SJCRH30 (cell line): Measurements from ENCODE around the gene OPCML. TPM values are rescaled to one million over a fixed set of nuclear protein-coding genes. Genes with fewer than 3 reads are reported as not detected.

Experiments used
- DNase-seq, 2 experiments: peaks; one replicate each; pipeline ENCODE4 v3.0.0-alpha.2; 2015 to 2020
- H3K27ac ChIP-seq: fragments of 250-450 bp; sonication (Bioruptor Pico); 2 replicates; pipeline ENCODE4 v1.5.1; 2020; ENCODE audit warnings: mild to moderate bottlenecking, moderate library complexity
- H3K27me3 ChIP-seq: fragments of 250-450 bp; sonication (Bioruptor Pico); 2 replicates; pipeline ENCODE4 v1.5.1; 2020; ENCODE audit warnings: mild to moderate bottlenecking, moderate library complexity
- H3K36me3 ChIP-seq: fragments of 250-450 bp; sonication (Bioruptor Pico); 2 replicates; pipeline ENCODE4 v1.5.1; 2020; ENCODE audit warnings: mild to moderate bottlenecking, moderate library complexity
- H3K4me1 ChIP-seq: fragments of 250-450 bp; sonication (Bioruptor Pico); 2 replicates; pipeline ENCODE4 v1.5.1; 2020; ENCODE audit warnings: mild to moderate bottlenecking, moderate library complexity
- H3K4me3 ChIP-seq: fragments of 250-450 bp; sonication (Bioruptor Pico); 2 replicates; pipeline ENCODE4 v1.5.1; 2020; ENCODE audit warnings: mild to moderate bottlenecking, moderate library complexity
- H3K9me3 ChIP-seq: fragments of 250-450 bp; sonication (Bioruptor Pico); replicated peaks from 2 replicates; pipeline ENCODE4 v1.5.1; 2020; ENCODE audit warnings: mild to moderate bottlenecking, moderate library complexity
- total RNA-seq: library from RNA; depleted of rRNA; stranded (reverse); fragments of >200 nt; shearing (Covaris generic); gene quantifications from 2 replicates; pipeline ENCODE4 v1.2.3, GENCODE V29; 2014

The OPCML gene
- total RNA-seq, 1 experiment from 2014 or later, result not detected

- Histone ChIP-seq H3K27me3 (no peaks in the 10 kb centered on the region), H3K4me3 (no peak overlapping the region), H3K36me3 (no peaks in the 10 kb centered on the region), H3K9me3 (no peaks in the 10 kb centered on the region), H3K4me1 (no peaks in the 10 kb centered on the region), H3K27ac (no peak overlapping the region)
- peak in 1 of 2 experiments; percentile 3 for DNase-seq
Measured at GRCh38 chr11:132895340-132895739, 637.0 kb downstream of the OPCML start.

- Histone ChIP-seq H3K27me3 (no peaks in the 10 kb centered on the region), H3K27ac (no peak overlapping the region), H3K36me3 (no peaks in the 10 kb centered on the region), H3K4me1 (no peaks in the 10 kb centered on the region), H3K9me3 (no peaks in the 10 kb centered on the region), H3K4me3 (no peak overlapping the region)
- no peak for DNase-seq
Measured at GRCh38 chr11:132894606-132895005, 637.7 kb downstream of the OPCML start.

GRCh38 chr11:132892876-132893275, 639.4 kb downstream of the OPCML start:
- Histone ChIP-seq H3K4me3 (no peak overlapping the region), H3K36me3 (no peaks in the 10 kb centered on the region), H3K27ac (no peak overlapping the region), H3K4me1 (no peaks in the 10 kb centered on the region), H3K27me3 (no peaks in the 10 kb centered on the region), H3K9me3 (no peaks in the 10 kb centered on the region)
- DNase-seq, result no peak

GRCh38 chr11:132888226-132888625, 644.1 kb downstream of the OPCML start:
- Histone ChIP-seq H3K4me3 (no peak overlapping the region), H3K27me3 (no peaks in the 10 kb centered on the region), H3K9me3 (no peaks in the 10 kb centered on the region), H3K4me1 (no peaks in the 10 kb centered on the region), H3K27ac (no peak overlapping the region), H3K36me3 (no peaks in the 10 kb centered on the region)
- DNase-seq, result no peak

- Histone ChIP-seq H3K36me3 (no peaks in the 10 kb centered on the region), H3K27ac (no peak overlapping the region), H3K27me3 (no peaks in the 10 kb centered on the region), H3K4me3 (no peak overlapping the region), H3K9me3 (no peaks in the 10 kb centered on the region), H3K4me1 (no peaks in the 10 kb centered on the region)
- DNase-seq, result peak; percentile 24 to 37
Measured at GRCh38 chr11:132886335-132886734, 646.0 kb downstream of the OPCML start.

GRCh38 chr11:132883241-132883640, 649.1 kb downstream of the OPCML start:
- Histone ChIP-seq H3K36me3 (no peaks in the 10 kb centered on the region), H3K4me1 (no peaks in the 10 kb centered on the region), H3K27ac (no peak overlapping the region), H3K9me3 (no peaks in the 10 kb centered on the region), H3K27me3 (no peaks in the 10 kb centered on the region), H3K4me3 (no peak overlapping the region)
- DNase-seq, result no peak

GRCh38 chr11:132881622-132882021, 650.7 kb downstream of the OPCML start:
- Histone ChIP-seq H3K36me3 (no peaks in the 10 kb centered on the region), H3K4me3 (no peak overlapping the region), H3K9me3 (no peaks in the 10 kb centered on the region), H3K27me3 (no peaks in the 10 kb centered on the region), H3K27ac (no peak overlapping the region), H3K4me1 (no peaks in the 10 kb centered on the region)
- DNase-seq, result no peak

- no peak overlapping the region for H3K4me3 ChIP-seq
- H3K27ac ChIP-seq, result no peak overlapping the region
- no peaks in the 10 kb centered on the region for H3K36me3 ChIP-seq
- no peaks in the 10 kb centered on the region for H3K4me1 ChIP-seq
- H3K9me3 ChIP-seq, result no peaks in the 10 kb centered on the region
- H3K27me3 ChIP-seq, result no peaks in the 10 kb centered on the region
- no peak for DNase-seq
Measured at GRCh38 chr11:132878111-132878510, 654.2 kb downstream of the OPCML start.

GRCh38 chr11:132876705-132877104, 655.6 kb downstream of the OPCML start:
- Histone ChIP-seq H3K27me3 (no peaks in the 10 kb centered on the region), H3K27ac (no peak overlapping the region), H3K4me1 (no peaks in the 10 kb centered on the region), H3K9me3 (no peaks in the 10 kb centered on the region), H3K36me3 (no peaks in the 10 kb centered on the region), H3K4me3 (no peak overlapping the region)
- DNase-seq, result no peak

- Histone ChIP-seq H3K27me3 (no peaks in the 10 kb centered on the region), H3K36me3 (no peaks in the 10 kb centered on the region), H3K27ac (no peak overlapping the region), H3K4me1 (no peaks in the 10 kb centered on the region), H3K9me3 (no peaks in the 10 kb centered on the region), H3K4me3 (no peak overlapping the region)
- no peak for DNase-seq
Measured at GRCh38 chr11:132876239-132876638, 656.1 kb downstream of the OPCML start.

GRCh38 chr11:132874638-132875037, 657.7 kb downstream of the OPCML start:
- no peak for DNase-seq
- Histone ChIP-seq H3K27ac (no peak overlapping the region), H3K27me3 (no peaks in the 10 kb centered on the region), H3K9me3 (no peaks in the 10 kb centered on the region), H3K4me3 (no peak overlapping the region), H3K4me1 (no peaks in the 10 kb centered on the region), H3K36me3 (no peaks in the 10 kb centered on the region)

GRCh38 chr11:132873841-132874240, 658.5 kb downstream of the OPCML start:
- Histone ChIP-seq H3K27me3 (no peaks in the 10 kb centered on the region), H3K27ac (no peak overlapping the region), H3K4me1 (no peaks in the 10 kb centered on the region), H3K9me3 (no peaks in the 10 kb centered on the region), H3K36me3 (no peaks in the 10 kb centered on the region), H3K4me3 (no peak overlapping the region)
- DNase-seq, result no peak

GRCh38 chr11:132872211-132872610, 660.1 kb downstream of the OPCML start:
- Histone ChIP-seq H3K4me3 (no peak overlapping the region), H3K27me3 (no peaks in the 10 kb centered on the region), H3K36me3 (no peaks in the 10 kb centered on the region), H3K9me3 (no peaks in the 10 kb centered on the region), H3K4me1 (no peaks in the 10 kb centered on the region), H3K27ac (no peak overlapping the region)
- DNase-seq, result no peak

GRCh38 chr11:132866783-132867545, 665.3 kb downstream of the OPCML start:
- Histone ChIP-seq H3K27ac (no peak overlapping the region), H3K9me3 (no peaks in the 10 kb centered on the region), H3K4me1 (no peaks in the 10 kb centered on the region), H3K27me3 (no peaks in the 10 kb centered on the region), H3K4me3 (no peak overlapping the region), H3K36me3 (no peaks in the 10 kb centered on the region)
- DNase-seq, result no peak

- no peaks in the 10 kb centered on the region for H3K36me3 ChIP-seq
- DNase-seq, result no peak
Measured at GRCh38 chr11:132865623-132866022, 666.7 kb downstream of the OPCML start.

More at GRCh38 chr11:132865623-132866022, 666.7 kb downstream of the OPCML start:
- H3K27ac ChIP-seq, result no peak overlapping the region
- H3K4me1 ChIP-seq, result no peaks in the 10 kb centered on the region
- no peaks in the 10 kb centered on the region for H3K27me3 ChIP-seq
- no peaks in the 10 kb centered on the region for H3K9me3 ChIP-seq
- H3K4me3 ChIP-seq, result no peak overlapping the region
